HG02610 (cell line): ENCODE results near the gene SETBP1.

Experiments
- ATAC-seq: cut with Tn5 transposase; IDR thresholded peaks from one replicate; pipeline ENCODE4 v1.9.1; 2021; ENCODE audit warnings: mild to moderate bottlenecking, moderate library complexity; ENCODE audit not compliant: unreplicated experiment

Gene SETBP1

GRCh38 chr18:45100321-45101105, 419.8 kb downstream of the SETBP1 start:
- ATAC-seq = no peak

GRCh38 chr18:45102126-45102525, 421.4 kb downstream of the SETBP1 start:
- ATAC-seq = no peak

DNA sequence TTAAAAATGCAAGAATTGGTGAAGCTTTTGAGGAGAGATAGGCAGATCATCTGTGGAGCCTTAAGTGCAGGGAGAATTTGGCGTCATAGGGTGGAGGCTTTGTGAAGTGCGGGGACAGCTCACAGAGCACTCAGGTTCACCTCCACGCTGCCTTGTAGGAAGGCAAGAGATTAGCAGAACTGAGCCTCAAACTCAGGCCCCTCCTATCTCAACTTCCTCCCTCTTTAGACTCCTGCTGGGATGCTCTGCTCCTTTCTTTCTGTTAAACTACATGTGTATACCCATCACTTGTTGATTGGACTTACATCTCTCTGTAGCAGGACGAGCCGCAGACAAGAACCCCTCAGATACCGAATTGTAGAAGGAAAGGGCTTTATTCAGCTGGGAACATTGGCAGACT, 422.2 kb downstream of the SETBP1 start:
- no peak for ATAC-seq

DNA sequence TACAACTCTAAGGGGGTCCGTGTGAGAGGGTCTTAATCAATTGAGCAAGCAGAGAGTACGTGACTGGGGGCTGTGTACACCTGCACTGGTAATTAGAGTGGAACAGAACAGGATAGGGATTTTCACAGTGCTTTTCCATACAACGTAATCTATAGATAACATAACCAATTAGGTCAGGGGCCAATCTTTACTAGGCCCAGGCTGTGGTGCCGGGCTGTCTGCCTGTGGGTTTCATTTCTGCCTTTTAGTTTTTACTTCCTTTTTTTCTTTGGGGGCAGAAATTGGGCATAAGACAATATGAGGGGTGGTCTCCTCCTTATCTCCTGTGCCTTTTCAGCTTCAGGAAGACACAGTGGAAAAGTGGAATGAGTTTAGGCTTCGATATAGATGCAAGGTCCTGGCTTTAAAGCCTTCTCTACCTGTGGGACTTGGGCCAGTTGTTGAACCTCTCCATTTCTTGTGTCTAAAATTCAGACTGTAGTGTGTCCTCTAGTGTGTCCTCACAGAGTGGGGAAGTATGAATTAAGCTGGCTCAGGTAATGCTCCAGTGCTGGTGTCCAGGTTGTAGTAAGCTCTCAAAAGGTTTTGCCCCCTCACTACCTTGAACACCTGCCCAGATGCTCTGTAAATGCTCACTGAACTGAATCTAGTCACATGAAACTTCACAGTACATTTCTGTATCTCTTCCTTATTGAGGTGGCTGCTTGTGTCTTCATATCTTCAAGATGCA, 422.8 kb downstream of the SETBP1 start:
- peak; percentile 35 for ATAC-seq

- ATAC-seq = peak; percentile 10
Observed at GRCh38 chr18:45104049-45104395, 423.3 kb downstream of the SETBP1 start.

DNA sequence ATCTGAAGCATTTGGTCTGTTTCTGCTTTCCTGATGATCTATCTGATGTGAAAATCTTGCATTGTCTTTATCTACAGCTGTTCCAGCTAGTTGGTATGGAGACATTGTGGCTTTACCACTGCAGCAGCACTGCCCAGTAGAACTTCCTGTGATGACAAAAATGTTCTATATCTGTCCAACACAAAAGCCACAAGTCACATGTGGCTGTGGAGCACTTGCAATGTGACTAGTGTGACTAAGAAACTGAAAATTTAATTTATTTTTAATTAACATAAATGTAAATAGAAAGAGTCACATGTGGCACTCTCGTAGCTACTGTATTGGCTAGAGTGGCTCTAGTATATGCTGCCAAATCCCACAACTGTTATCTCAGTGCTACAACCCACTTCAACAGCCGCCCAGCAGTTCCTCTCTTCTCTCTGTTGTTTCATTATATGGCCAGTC, 425.7 kb downstream of the SETBP1 start:
- peak; percentile 91 for ATAC-seq

- no peak for ATAC-seq
Observed at GRCh38 chr18:45107425-45107824, 426.7 kb downstream of the SETBP1 start.

DNA sequence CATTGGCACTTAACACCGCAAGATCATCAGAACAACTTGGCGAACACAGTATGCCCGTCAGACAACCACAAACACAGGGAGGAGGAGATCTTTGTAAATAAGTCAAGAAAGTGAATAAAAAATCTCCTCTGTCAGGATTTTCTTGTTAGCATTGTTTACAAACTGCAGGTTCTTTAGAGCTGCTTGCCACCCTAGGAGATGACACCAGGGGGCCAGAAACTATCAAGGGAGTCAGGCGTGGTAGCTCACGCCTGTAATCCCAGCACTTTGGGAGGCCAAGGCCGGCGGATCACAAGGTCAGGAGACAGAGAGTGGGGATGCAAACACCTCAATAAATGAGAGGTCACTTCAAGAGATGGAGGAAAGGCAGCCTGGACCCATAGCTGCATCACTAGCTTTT, 428.1 kb downstream of the SETBP1 start:
- no peak for ATAC-seq

DNA sequence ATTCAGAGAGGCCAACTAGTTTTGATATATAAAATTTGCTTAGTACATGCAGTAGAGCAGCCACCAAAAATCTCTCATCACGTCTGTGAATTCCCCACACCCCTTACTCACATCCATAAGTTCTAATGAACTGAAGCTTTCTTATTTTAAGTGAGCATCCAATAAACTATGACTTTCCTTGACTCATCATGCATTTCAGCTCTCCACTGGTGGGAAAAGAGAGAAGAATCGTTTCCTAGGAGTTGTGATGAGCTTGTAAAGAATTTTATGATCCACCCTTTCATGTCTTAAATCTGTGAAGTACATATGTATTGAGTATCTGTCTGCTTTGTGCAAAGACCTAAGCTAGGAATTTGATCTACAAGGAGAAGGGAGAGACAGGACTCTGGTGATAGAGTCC, 428.6 kb downstream of the SETBP1 start:
- no peak for ATAC-seq

DNA sequence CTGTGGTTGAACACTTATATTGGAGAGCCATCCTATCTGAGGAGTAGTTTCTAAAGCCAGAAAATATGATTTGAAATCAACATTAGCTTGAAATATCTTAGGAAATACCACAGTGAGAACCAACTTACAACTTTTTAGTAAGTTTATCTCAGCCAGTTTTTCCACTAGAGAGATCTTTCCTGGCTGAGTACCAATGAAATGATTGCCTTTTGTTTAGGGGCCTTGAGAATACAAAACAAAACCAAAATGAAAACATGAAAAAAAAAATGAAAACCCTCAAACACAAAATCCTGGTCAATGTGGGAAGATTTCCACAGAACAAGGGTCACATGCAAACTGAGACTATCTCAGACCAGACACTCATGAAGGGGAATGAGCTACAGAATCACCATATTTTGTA, 429.0 kb downstream of the SETBP1 start:
- no peak for ATAC-seq

- ATAC-seq = no peak
Observed at GRCh38 chr18:45110577-45111501, 430.2 kb downstream of the SETBP1 start.

DNA sequence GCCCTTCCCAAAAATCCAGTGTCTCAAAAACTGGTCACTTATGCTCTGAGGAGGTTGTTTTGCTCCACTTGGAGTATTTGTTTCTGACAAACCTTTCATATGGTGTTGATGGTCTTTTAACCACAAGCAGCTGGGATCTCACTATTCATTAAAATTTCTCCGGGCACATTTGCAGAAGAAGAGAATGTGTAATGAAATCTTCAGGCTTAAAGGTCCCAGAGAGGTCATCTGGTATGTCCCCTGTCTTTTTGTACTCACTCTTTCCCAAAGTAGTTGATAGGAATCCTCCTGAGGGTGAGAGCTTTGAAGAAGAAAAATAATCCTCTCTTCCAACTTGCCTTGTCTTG, 430.8 kb downstream of the SETBP1 start:
- no peak for ATAC-seq

GRCh38 chr18:45112682-45113081, 432.0 kb downstream of the SETBP1 start:
- ATAC-seq = no peak

DNA sequence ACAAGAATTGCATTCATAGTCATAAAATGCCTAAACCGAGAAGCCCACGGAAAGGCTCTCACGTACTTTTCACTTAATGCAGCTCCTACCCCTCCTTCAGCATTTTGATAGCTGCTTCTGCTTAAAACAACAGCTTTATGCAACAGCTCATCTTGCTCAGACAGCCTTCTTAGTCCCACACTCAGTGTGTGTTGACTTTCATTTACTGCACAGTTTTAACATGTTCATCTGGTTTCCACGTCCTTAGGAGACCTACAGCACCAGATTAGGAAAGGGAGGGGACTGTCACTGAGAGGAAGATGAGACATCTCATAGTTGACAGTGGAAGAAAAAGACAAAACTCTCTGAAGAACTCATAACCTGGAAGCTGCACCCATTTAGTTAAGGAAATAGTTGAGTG, 435.4 kb downstream of the SETBP1 start:
- ATAC-seq = no peak
